Forelimb muscle (tissue), 1 donor: ENCODE data around the gene UVRAG. TPM values are rescaled to one million over a fixed set of nuclear protein-coding genes. Genes with fewer than 3 reads are reported as not detected.
"Not testable (repeated sequence)": the region's sequence is repeated elsewhere in the genome, so short reads cannot be mapped to it uniquely, and the experiment has no call there.

Experiments
- DNase-seq: peaks from one replicate; pipeline ENCODE4 v3.0.0-alpha.2; 2013; ENCODE audit warnings: low read depth
- polyA plus RNA-seq: library from polyadenylated mRNA; unstranded; fragments of 120-200 nt; gene quantifications from one replicate; pipeline ENCODE4 v1.2.1, GENCODE V29; 2013; ENCODE audit not compliant: insufficient read length

UVRAG gene
- polyA plus RNA-seq, 1 donor = 8.1 TPM

GRCh38 chr11:75954039-75954438 lies 139.0 kb downstream of the UVRAG start:
- DNase-seq = no peak

GRCh38 chr11:75955443-75955842 lies 140.4 kb downstream of the UVRAG start:
- no peak for DNase-seq

- no peak for DNase-seq
These were observed 144.5 kb downstream of the UVRAG start for GRCh38 chr11:75959540-75959939.

- peak; percentile 39 for DNase-seq
These were observed 149.1 kb downstream of the UVRAG start for GRCh38 chr11:75964071-75964470.

- no peak for DNase-seq
These were observed 151.7 kb downstream of the UVRAG start for GRCh38 chr11:75966537-75967287.

GRCh38 chr11:75968021-75968625 lies 153.1 kb downstream of the UVRAG start:
- DNase-seq = no peak

- no peak for DNase-seq
These were observed 154.8 kb downstream of the UVRAG start for GRCh38 chr11:75969626-75970308.

- not testable (repeated sequence) for DNase-seq
These were observed 158.7 kb downstream of the UVRAG start for GRCh38 chr11:75973710-75974109.

- not testable (repeated sequence) for DNase-seq
These were observed 164.1 kb downstream of the UVRAG start for GRCh38 chr11:75979075-75979474.

- not testable (repeated sequence) for DNase-seq
These were observed 164.5 kb downstream of the UVRAG start for GRCh38 chr11:75979479-75980027.

GRCh38 chr11:75980031-75980430 lies 165.0 kb downstream of the UVRAG start:
- no peak for DNase-seq

- no peak for DNase-seq
These were observed 166.5 kb downstream of the UVRAG start for GRCh38 chr11:75981546-75981945.

- no peak for DNase-seq
These were observed 167.3 kb downstream of the UVRAG start for GRCh38 chr11:75982309-75982708.

GRCh38 chr11:75986966-75987365 lies 172.0 kb downstream of the UVRAG start:
- no peak for DNase-seq

GRCh38 chr11:75993126-75993525 lies 178.1 kb downstream of the UVRAG start:
- no peak for DNase-seq

GRCh38 chr11:75994616-75995015 lies 179.6 kb downstream of the UVRAG start:
- DNase-seq = no peak

GRCh38 chr11:75996523-75997442 lies 181.8 kb downstream of the UVRAG start:
- DNase-seq = peak; percentile 25

- no peak for DNase-seq
These were observed 189.4 kb downstream of the UVRAG start for GRCh38 chr11:76004400-76004799.

GRCh38 chr11:76005756-76006155 lies 190.7 kb downstream of the UVRAG start:
- DNase-seq = no peak

- no peak for DNase-seq
These were observed 192.2 kb downstream of the UVRAG start for GRCh38 chr11:76007166-76007565.

GRCh38 chr11:76008474-76008873 lies 193.5 kb downstream of the UVRAG start:
- no peak for DNase-seq
